ENCODE data around the gene ELAVL1. TPM values are rescaled to one million over a fixed set of nuclear protein-coding genes. Genes with fewer than 3 reads are reported as not detected.

Gene ELAVL1
- total RNA-seq, 1 donor from 2014 or later = 89.6 TPM

- no peak for DNase-seq (ENCODE audit: extremely low spot score, unreplicated experiment)
- H3K36me3 Mint-ChIP-seq (ENCODE audit: unreplicated experiment) = peaks cover 14% of the 10 kb centered on the region
- H3K9me3 Mint-ChIP-seq (ENCODE audit: unreplicated experiment) = no peaks in the 10 kb centered on the region
- peaks cover 6% of the 10 kb centered on the region for H3K27me3 Mint-ChIP-seq (ENCODE audit: unreplicated experiment)
- TF ChIP-seq CTCF (IDR thresholded peaks at IDR 0.05) = no peak
- H3K4me3 Mint-ChIP-seq (ENCODE audit: unreplicated experiment) = peak overlapping the region; percentile 59
- H3K27ac Mint-ChIP-seq (ENCODE audit: unreplicated experiment) = no peak overlapping the region
- H3K4me1 Mint-ChIP-seq (ENCODE audit: unreplicated experiment) = peaks cover 14% of the 10 kb centered on the region
Measured at GRCh38 chr19:7915250-7916102, 90.0 kb downstream of the ELAVL1 start.

- DNase-seq (ENCODE audit: extremely low spot score, unreplicated experiment) = no peak
- peaks cover 9% of the 10 kb centered on the region for H3K4me1 Mint-ChIP-seq (ENCODE audit: unreplicated experiment)
Measured at GRCh38 chr19:7914598-7915045, 90.8 kb downstream of the ELAVL1 start, which contains the start of gene TGFBR3L. TSS of gene TGFBR3L (plus strand) at chr19:7914830.

GRCh38 chr19:7914099-7914498, 91.3 kb downstream of the ELAVL1 start:
- peaks cover 15% of the 10 kb centered on the region for H3K36me3 Mint-ChIP-seq (ENCODE audit: unreplicated experiment)
- H3K4me3 Mint-ChIP-seq (ENCODE audit: unreplicated experiment) = no peak overlapping the region
- no peaks in the 10 kb centered on the region for H3K9me3 Mint-ChIP-seq (ENCODE audit: unreplicated experiment)
- peaks cover 6% of the 10 kb centered on the region for H3K27me3 Mint-ChIP-seq (ENCODE audit: unreplicated experiment)
- H3K4me1 Mint-ChIP-seq (ENCODE audit: unreplicated experiment) = peaks cover 7% of the 10 kb centered on the region
- TF ChIP-seq CTCF (IDR thresholded peaks at IDR 0.05) = no peak
- no peak overlapping the region for H3K27ac Mint-ChIP-seq (ENCODE audit: unreplicated experiment)
- no peak for DNase-seq (ENCODE audit: extremely low spot score, unreplicated experiment)

More at GRCh38 chr19:7914598-7915045, 90.8 kb downstream of the ELAVL1 start, which contains the start of gene TGFBR3L:
- TF ChIP-seq CTCF (IDR thresholded peaks at IDR 0.05) = no peak
- H3K9me3 Mint-ChIP-seq (ENCODE audit: unreplicated experiment) = no peaks in the 10 kb centered on the region
- peak within 1 kb of the TSS; percentile 59 for H3K4me3 Mint-ChIP-seq (ENCODE audit: unreplicated experiment)
- peaks cover 6% of the 10 kb centered on the region for H3K27me3 Mint-ChIP-seq (ENCODE audit: unreplicated experiment)
- H3K27ac Mint-ChIP-seq (ENCODE audit: unreplicated experiment) = no peak within 1 kb of the TSS
- H3K36me3 Mint-ChIP-seq (ENCODE audit: unreplicated experiment) = peaks cover 15% of the 10 kb centered on the region

- Mint-ChIP-seq H3K9me3 (ENCODE audit: unreplicated experiment) (no peaks in the 10 kb centered on the region), H3K4me1 (ENCODE audit: unreplicated experiment) (peaks cover 7% of the 10 kb centered on the region), H3K36me3 (ENCODE audit: unreplicated experiment) (peaks cover 15% of the 10 kb centered on the region), H3K4me3 (ENCODE audit: unreplicated experiment) (no peak overlapping the region), H3K27ac (ENCODE audit: unreplicated experiment) (no peak overlapping the region), H3K27me3 (ENCODE audit: unreplicated experiment) (peaks cover 6% of the 10 kb centered on the region)
- DNase-seq (ENCODE audit: extremely low spot score, unreplicated experiment) = no peak
- no peak for TF ChIP-seq CTCF (IDR thresholded peaks at IDR 0.05)
Measured at GRCh38 chr19:7913652-7914051, 91.8 kb downstream of the ELAVL1 start.
